Large intestine (tissue), 1 donor: ENCODE data around the gene EDEM2. TPM values are rescaled to one million over a fixed set of nuclear protein-coding genes. Genes with fewer than 3 reads are reported as not detected.

Source experiments
- polyA plus RNA-seq: library from polyadenylated mRNA; unstranded; fragments of 120-200 nt; gene quantifications from one replicate; pipeline ENCODE4 v1.2.1, GENCODE V29; 2013

The EDEM2 gene
- polyA plus RNA-seq, 1 donor: 18.6 TPM

Other genes with a start within 250 kb of the EDEM2 start
- gene GSS, start 191.5 kb downstream of the EDEM2 start, polyA plus RNA-seq: 19.1 TPM
- gene MYH7B, start 191.5 kb downstream of the EDEM2 start, polyA plus RNA-seq: 0.46 TPM
- gene TRPC4AP, start 54.5 kb downstream of the EDEM2 start, polyA plus RNA-seq: 51.6 TPM
- 31.5 TPM for gene PROCR, start 24.7 kb upstream of the EDEM2 start, polyA plus RNA-seq
- gene MMP24, start 79.4 kb upstream of the EDEM2 start, polyA plus RNA-seq: 3.9 TPM
- gene MMP24OS, start 130.8 kb upstream of the EDEM2 start, polyA plus RNA-seq: 43.8 TPM
- gene EIF6, start 137.4 kb upstream of the EDEM2 start, polyA plus RNA-seq: 172 TPM
- gene FAM83C, start 145.1 kb upstream of the EDEM2 start, polyA plus RNA-seq: 0.01 TPM